Astrocyte of the cerebellum (primary cell): ENCODE data around the gene HCAR2.
"Not testable (repeated sequence)": the region's sequence is repeated elsewhere in the genome, so short reads cannot be mapped to it uniquely, and the experiment has no call there.

Experiments used
- DNase-seq: peaks from one replicate; pipeline ENCODE4 v3.0.0-alpha.2; 2011; ENCODE audit warnings: low read depth
- H3K4me3 ChIP-seq: 2 replicates; pipeline ENCODE4 v1.5.1; 2011; ENCODE audit warnings: mild to moderate bottlenecking, low read depth, low read length, moderate library complexity
- in situ Hi-C: cut with HindIII; loops from 2 replicates; pipeline ENCODE4 v1.10.0; 2017; ENCODE audit warnings: low sequenced_read_pairs
- TF ChIP-seq, protein P1 (sequence below): IDR thresholded peaks from 2 replicates; pipeline ENCODE4 v1.5.1; 2012; ENCODE audit warnings: low read length, low read depth, moderate library complexity, mild to moderate bottlenecking; ENCODE audit errors: missing control alignments

Gene HCAR2

DNA sequence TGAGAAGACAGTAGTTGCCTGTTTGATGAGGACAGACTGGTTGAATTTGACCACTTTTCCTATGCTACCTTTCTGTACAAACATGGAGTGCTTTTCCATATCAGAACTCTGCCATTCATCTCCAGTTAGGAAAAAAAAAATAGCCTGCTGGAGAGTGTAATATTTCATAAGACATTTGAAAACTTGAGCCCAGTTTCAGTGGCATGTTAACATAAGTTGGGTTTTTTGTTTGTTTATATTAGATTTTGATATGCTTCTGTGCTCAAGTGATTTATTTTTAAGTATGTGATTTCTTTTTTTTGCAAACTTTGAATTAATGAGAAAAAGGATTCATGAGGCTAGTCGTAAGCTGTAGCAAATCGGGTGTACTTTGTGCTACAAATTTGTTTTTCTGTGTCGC, 684 bp upstream of the HCAR2 start:
- in situ Hi-C loops = not testable (repeated sequence)

DNA sequence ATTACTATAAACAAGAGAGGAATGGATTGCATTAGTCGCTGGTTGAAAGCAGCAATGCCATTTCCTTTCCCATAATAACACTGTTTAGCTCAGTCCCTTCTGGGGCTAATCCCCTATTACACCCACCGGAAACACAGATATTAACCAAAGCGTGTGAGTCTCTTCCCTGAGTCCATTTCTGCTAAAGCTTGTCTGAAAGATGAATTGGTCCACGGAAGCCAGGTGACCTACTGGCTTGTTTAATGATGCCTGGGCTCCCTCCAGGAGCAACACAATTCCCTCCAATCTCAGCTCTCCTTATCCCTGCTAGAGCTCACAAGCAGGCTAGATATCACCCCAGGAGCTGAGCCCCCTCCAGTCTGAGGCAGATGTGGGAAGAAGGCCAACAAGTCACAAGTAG, 1.7 kb downstream of the HCAR2 start:
- in situ Hi-C loops, DNase-seq, H3K4me3 ChIP-seq: not testable (repeated sequence)

More for the DNA sequence above, 684 bp upstream of the HCAR2 start:
- H3K4me3 ChIP-seq, DNase-seq: not testable (repeated sequence)

DNA sequence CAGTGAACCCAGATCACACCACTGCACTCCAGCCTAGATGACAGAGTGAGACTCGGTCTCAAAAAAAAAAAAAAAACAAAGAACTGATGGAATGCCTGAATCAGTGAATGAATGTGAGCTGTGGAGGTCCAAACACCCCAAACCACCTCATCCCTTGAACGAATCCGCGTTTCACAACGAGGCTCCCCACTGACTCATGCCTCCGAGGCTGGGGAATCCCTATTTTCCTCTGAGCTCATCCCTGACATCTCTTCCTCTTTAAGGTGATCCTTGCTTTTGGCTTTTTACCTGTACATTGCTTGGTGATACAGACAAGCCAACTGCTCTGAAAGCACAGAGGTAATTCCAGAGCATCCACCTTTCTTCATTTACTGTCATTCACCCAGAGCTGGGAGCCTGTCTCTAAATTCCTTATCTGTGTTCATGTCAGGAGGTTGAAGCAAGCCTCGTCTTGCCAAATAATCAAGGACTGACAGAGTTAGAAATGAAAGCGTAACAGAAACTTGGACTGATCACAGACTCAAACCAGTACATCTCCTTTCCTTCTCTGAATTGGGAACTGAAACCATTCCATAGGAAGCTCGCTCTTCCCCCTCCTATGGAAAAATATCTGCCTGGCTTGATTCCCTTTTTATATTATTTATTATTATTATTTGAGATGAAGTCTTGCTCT, 3.0 kb downstream of the HCAR2 start:
- H3K4me3 ChIP-seq, DNase-seq, in situ Hi-C loops: not testable (repeated sequence)

DNA sequence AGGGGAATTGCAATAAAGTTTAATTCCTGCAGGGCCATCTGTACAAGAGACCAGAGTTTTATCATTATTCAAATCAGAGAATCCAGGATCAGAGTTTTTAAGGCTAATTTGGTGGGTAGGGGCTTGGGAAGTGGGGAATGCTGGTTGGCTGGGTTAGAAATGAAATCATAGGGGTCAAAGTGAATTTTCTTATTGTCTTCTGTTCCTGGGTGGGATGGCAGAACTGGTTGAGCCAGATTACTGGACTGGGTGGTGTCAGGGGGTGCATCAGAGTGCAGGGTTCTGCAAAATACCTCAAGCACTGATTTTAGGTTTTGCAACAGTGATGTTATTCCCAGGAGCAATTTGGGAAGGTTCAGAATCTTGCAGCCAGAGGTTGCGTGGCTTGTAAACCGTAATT, 6.2 kb downstream of the HCAR2 start:
- in situ Hi-C loops, H3K4me3 ChIP-seq, DNase-seq: not testable (repeated sequence)

DNA sequence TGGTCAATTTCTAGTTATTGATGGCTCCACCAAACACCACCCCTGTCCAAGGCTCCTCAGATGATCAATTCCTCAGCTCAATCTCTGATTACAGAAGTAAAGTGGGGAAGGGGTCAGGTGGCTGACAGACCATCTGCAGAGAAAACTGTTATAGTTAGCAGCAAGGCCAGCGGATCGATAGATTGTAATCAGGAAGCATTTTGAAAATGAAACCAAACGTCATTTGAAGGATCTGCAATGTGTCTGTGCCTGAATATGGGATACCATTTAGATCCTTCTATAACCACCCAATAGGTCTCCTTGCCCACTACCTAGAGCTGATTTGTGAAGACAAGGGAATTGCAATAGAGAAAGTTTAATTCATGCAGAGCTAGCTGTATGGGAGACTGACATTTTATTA, 11.6 kb downstream of the HCAR2 start:
- TF ChIP-seq, protein P1, sequence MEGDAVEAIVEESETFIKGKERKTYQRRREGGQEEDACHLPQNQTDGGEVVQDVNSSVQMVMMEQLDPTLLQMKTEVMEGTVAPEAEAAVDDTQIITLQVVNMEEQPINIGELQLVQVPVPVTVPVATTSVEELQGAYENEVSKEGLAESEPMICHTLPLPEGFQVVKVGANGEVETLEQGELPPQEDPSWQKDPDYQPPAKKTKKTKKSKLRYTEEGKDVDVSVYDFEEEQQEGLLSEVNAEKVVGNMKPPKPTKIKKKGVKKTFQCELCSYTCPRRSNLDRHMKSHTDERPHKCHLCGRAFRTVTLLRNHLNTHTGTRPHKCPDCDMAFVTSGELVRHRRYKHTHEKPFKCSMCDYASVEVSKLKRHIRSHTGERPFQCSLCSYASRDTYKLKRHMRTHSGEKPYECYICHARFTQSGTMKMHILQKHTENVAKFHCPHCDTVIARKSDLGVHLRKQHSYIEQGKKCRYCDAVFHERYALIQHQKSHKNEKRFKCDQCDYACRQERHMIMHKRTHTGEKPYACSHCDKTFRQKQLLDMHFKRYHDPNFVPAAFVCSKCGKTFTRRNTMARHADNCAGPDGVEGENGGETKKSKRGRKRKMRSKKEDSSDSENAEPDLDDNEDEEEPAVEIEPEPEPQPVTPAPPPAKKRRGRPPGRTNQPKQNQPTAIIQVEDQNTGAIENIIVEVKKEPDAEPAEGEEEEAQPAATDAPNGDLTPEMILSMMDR = no peak
- no peak overlapping the region for H3K4me3 ChIP-seq
- in situ Hi-C loops = no loop called here
- DNase-seq = no peak

DNA sequence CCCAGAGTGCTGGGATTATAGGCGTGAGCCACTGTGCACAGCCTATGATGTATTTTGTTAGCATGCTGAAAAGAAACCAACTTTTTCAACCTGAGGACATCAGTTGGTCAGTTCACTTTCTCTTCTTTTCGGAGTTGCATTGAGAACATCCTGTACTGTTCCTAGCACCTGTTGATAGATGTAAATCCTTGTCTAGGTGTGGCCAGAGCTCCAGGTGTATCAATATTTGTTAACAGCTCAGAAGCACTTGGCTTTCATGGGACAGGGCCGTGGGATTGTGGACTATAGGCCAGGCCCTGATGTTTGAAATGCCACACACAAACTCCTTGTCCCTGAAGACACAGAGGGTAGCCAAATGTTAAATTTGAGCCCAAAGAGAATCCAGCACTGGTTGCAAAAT, 14.9 kb downstream of the HCAR2 start:
- no peak overlapping the region for H3K4me3 ChIP-seq
- TF ChIP-seq, protein P1 = no peak
- no peak for DNase-seq
- in situ Hi-C loops = no loop called here

DNA sequence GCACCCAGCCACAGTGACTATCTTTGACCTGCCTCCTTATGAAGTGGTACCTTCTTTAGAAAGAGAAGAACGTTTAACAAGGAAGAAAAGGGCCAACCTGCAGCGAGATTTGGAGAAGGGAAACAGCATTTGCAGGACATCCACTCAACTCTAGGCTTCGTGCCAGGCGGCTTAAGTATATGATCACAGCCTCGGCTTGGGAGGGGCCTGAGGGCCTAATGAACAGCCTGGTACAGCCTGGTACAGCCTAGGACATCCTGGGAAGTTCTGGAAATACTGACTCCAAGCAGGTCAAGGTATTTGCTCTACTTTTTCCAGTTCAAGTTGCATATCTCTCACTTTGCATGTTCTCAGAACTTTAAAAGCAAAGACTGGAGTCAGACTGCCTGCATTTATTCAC, 16.1 kb downstream of the HCAR2 start:
- no peak overlapping the region for H3K4me3 ChIP-seq
- TF ChIP-seq, protein P1 = no peak
- no peak for DNase-seq
- in situ Hi-C loops = no loop called here

DNA sequence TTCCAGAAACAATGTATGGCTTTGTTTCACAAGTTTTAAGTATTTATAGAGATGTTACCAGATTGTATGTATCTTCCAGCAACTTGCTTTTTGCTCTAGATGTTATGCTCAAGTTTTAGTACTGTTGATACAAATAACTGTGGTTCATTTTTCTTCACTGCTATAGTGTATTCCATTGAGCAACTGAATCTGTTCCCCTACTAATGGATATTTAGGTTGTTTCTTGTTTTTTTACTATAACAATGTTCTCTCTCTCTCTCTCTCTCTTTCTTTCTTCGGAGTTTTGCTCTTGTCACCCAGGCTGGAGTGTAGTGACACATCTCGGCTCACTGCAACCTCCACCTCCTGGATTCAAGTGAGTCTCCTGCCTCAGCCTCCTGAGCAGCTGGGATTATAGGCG, 16.6 kb downstream of the HCAR2 start:
- TF ChIP-seq, protein P1 = no peak
- DNase-seq = no peak
- in situ Hi-C loops = no loop called here
- no peak overlapping the region for H3K4me3 ChIP-seq

DNA sequence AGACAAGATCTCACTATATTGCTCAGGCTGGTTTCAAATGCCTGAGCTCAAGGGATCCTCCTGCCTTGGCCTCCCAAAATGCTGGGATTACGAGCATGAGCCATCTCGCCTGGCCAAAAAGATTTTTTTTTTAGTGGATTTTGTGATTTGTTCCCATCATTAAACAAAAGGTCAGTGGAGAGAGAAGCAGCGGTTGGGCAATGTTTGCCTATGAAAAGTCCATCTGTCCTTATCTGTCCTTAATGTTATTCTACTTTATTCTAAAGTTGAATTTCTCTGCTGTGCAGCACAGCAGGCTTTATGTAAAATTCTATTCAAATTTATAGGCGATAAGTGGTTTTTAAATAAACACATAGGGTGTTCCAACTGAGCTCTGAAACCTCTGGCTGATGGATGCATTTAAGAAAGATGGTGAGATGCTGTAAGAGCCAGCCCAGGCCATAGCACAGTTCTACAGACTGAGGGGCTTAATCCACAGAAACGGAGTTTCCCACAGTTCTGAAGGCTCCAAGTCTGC, 18.8 kb downstream of the HCAR2 start:
- in situ Hi-C loops = no loop called here
- no peak for DNase-seq
- H3K4me3 ChIP-seq = no peak overlapping the region
- TF ChIP-seq, protein P1 = no peak
